Uterus (tissue), 4 donors: ENCODE measurements around the gene ITGB5. TPM values are rescaled to one million over a fixed set of nuclear protein-coding genes. Genes with fewer than 3 reads are reported as not detected.

ENCODE experiments used
- DNase-seq, 2 donors: peaks; one replicate each; pipeline ENCODE4 v3.0.0-alpha.2; 2019 to 2020
- H3K27ac ChIP-seq, 2 donors: fragments of 200-600 bp; sonication (generic); 1 replicate in 1 of 2; 2 replicates in 1 of 2; pipeline ENCODE4 v1.5.1; 2016 to 2018
- H3K27me3 ChIP-seq, 2 donors: fragments of 200-600 bp; sonication (generic); one replicate each; pipeline ENCODE4 v1.5.1; 2018 to 2019; ENCODE audit warnings: control low read depth in 1 of 2
- H3K36me3 ChIP-seq, 2 donors: fragments of 200-600 bp; sonication (generic); one replicate each; pipeline ENCODE4 v1.5.1; 2019; ENCODE audit warnings: control low read depth in 1 of 2
- H3K4me1 ChIP-seq, 2 donors: fragments of 200-600 bp; sonication (generic); one replicate each; pipeline ENCODE4 v1.5.1; 2018 to 2019; ENCODE audit warnings: control low read depth in 1 of 2
- H3K4me3 ChIP-seq, 2 donors: fragments of 200-600 bp; sonication (generic); 1 replicate in 1 of 2; 2 replicates in 1 of 2; pipeline ENCODE4 v1.5.1; 2018 to 2019; ENCODE audit warnings: mild to moderate bottlenecking in 1 of 2
- H3K9me3 ChIP-seq, 2 donors: fragments of 200-600 bp; sonication (generic); one replicate each; pipeline ENCODE4 v1.5.1; 2019; ENCODE audit warnings: control low read depth in 1 of 2
- CTCF ChIP-seq, 4 experiments: fragments of 200-600 bp in 2 of 4; fragments of 450-650 bp in 2 of 4; sonication (generic) in 2 of 4; IDR thresholded peaks; one replicate each; pipeline ENCODE4 v1.5.1; 2016 to 2019; ENCODE audit warnings: antibody characterized with exemption in 4 of 4, mild to moderate bottlenecking in 2 of 4, moderate library complexity in 1 of 4
- POLR2A ChIP-seq, 2 donors: fragments of 450-650 bp; IDR thresholded peaks; one replicate each; pipeline ENCODE4 v1.6.1; 2016; ENCODE audit warnings: antibody characterized with exemption in 2 of 2, mild to moderate bottlenecking in 1 of 2, moderate library complexity in 1 of 2
- intact Hi-C: fragments of 100-400 bp; cut with DNase I; formaldehyde crosslinking; loops from one replicate; pipeline ENCODE4 v1.15.1; 2023; ENCODE audit warnings: low total_unique reads
- total RNA-seq, 4 donors: library from RNA; depleted of rRNA in 3 of 4; stranded (reverse); fragments of >200 nt in 3 of 4; gene quantifications; one replicate each; pipeline versions ENCODE4 v1.1.0 to v1.2.4, GENCODE V29; 2014 to 2023
- donor health status: DM: yes; HTN: yes; CAD: no.

Gene ITGB5
- total RNA-seq, 4 donors from 2014 or later, result 28.7 to 106 (median 71.6) TPM

GRCh38 chr3:124810970-124811369, 76.2 kb downstream of the ITGB5 start:
- no peak for DNase-seq
- Histone ChIP-seq H3K36me3 (no peaks in the 10 kb centered on the region), H3K27ac (peak overlapping the region; percentile 82 to 87), H3K9me3 (no peaks in the 10 kb centered on the region), H3K27me3 (no peaks in the 10 kb centered on the region), H3K4me1 (peaks cover 5 to 31% of the 10 kb centered on the region in 2 donors), H3K4me3 (no peak overlapping the region)
- intact Hi-C loops, result no loop called here
- TF ChIP-seq POLR2A (IDR thresholded peaks at IDR 0.05), result no peak
- TF ChIP-seq CTCF (IDR thresholded peaks at IDR 0.05), result no peak

- peak overlapping the region in 1 of 2 donors; percentile 45 for H3K27ac ChIP-seq
- intact Hi-C loops, result no loop called here
- TF ChIP-seq CTCF (IDR thresholded peaks at IDR 0.05), result no peak
- TF ChIP-seq POLR2A (IDR thresholded peaks at IDR 0.05), result no peak
Observed at GRCh38 chr3:124809039-124809438, 78.1 kb downstream of the ITGB5 start.

GRCh38 chr3:124805671-124806070, 81.5 kb downstream of the ITGB5 start:
- peaks cover 4 to 9% of the 10 kb centered on the region in 2 donors for H3K4me1 ChIP-seq
- H3K9me3 ChIP-seq, result no peaks in the 10 kb centered on the region
- no peaks in the 10 kb centered on the region for H3K36me3 ChIP-seq
- no peak for DNase-seq
- no peaks in the 10 kb centered on the region for H3K27me3 ChIP-seq
- TF ChIP-seq POLR2A (IDR thresholded peaks at IDR 0.05) (no peak), CTCF (IDR thresholded peaks at IDR 0.05) (no peak)
- intact Hi-C loops, result no loop called here
- H3K27ac ChIP-seq, result no peak overlapping the region
- H3K4me3 ChIP-seq, result no peak overlapping the region

More at GRCh38 chr3:124809039-124809438, 78.1 kb downstream of the ITGB5 start:
- H3K36me3 ChIP-seq, result no peaks in the 10 kb centered on the region
- H3K4me3 ChIP-seq, result no peak overlapping the region
- H3K9me3 ChIP-seq, result no peaks in the 10 kb centered on the region
- H3K27me3 ChIP-seq, result no peaks in the 10 kb centered on the region
- DNase-seq, result no peak
- peaks cover 5 to 27% of the 10 kb centered on the region in 2 donors for H3K4me1 ChIP-seq

GRCh38 chr3:124804875-124805274, 82.3 kb downstream of the ITGB5 start:
- intact Hi-C loops, result no loop called here
- TF ChIP-seq POLR2A (IDR thresholded peaks at IDR 0.05), result no peak
- TF ChIP-seq CTCF (IDR thresholded peaks at IDR 0.05), result no peak
- H3K4me3 ChIP-seq, result no peak overlapping the region
- H3K36me3 ChIP-seq, result no peaks in the 10 kb centered on the region
- peaks cover 4 to 6% of the 10 kb centered on the region in 2 donors for H3K4me1 ChIP-seq
- DNase-seq, result no peak
- H3K27ac ChIP-seq, result no peak overlapping the region
- no peaks in the 10 kb centered on the region for H3K9me3 ChIP-seq
- no peaks in the 10 kb centered on the region for H3K27me3 ChIP-seq

- H3K9me3 ChIP-seq, result no peaks in the 10 kb centered on the region
- intact Hi-C loops, result no loop called here
- no peaks in the 10 kb centered on the region for H3K27me3 ChIP-seq
- no peak overlapping the region for H3K27ac ChIP-seq
- H3K4me3 ChIP-seq, result no peak overlapping the region
- TF ChIP-seq CTCF (IDR thresholded peaks at IDR 0.05), result no peak
- no peak for TF ChIP-seq POLR2A (IDR thresholded peaks at IDR 0.05)
- H3K4me1 ChIP-seq, result peaks cover 4 to 6% of the 10 kb centered on the region in 2 donors
- no peak for DNase-seq
- H3K36me3 ChIP-seq, result no peaks in the 10 kb centered on the region
Observed at GRCh38 chr3:124802702-124803101, 84.5 kb downstream of the ITGB5 start.
